GM21515 (cell line): ENCODE data around the gene PTPN20.
"Not testable (repeated sequence)": the region's sequence is repeated elsewhere in the genome, so short reads cannot be mapped to it uniquely, and the experiment has no call there.

Experiments used
- ATAC-seq: cut with Tn5 transposase; IDR thresholded peaks from one replicate; pipeline ENCODE4 v1.9.1; 2021; ENCODE audit not compliant: unreplicated experiment

The PTPN20 gene

GRCh38 chr10:46911144-46911876, at the start of gene PTPN20:
Gene PTPN20 (plus strand): TSS chr10:46911428. CDS start chr10:46932500, 21,072 bp downstream.
- ATAC-seq, result not testable (repeated sequence)

GRCh38 chr10:46869716-46870115, 41.5 kb upstream of the PTPN20 start:
- not testable (repeated sequence) for ATAC-seq

- not testable (repeated sequence) for ATAC-seq
Measured at GRCh38 chr10:46871583-46871982, 39.6 kb upstream of the PTPN20 start.

- not testable (repeated sequence) for ATAC-seq
Measured at GRCh38 chr10:46875304-46875703, 35.9 kb upstream of the PTPN20 start.

- not testable (repeated sequence) for ATAC-seq
Measured at GRCh38 chr10:46876773-46877172, 34.5 kb upstream of the PTPN20 start.

GRCh38 chr10:46878761-46879160, 32.5 kb upstream of the PTPN20 start:
- not testable (repeated sequence) for ATAC-seq

GRCh38 chr10:46890813-46891611, 20.2 kb upstream of the PTPN20 start:
- ATAC-seq, result not testable (repeated sequence)

- not testable (repeated sequence) for ATAC-seq
Measured at GRCh38 chr10:46896762-46897692, 14.2 kb upstream of the PTPN20 start.

- ATAC-seq, result not testable (repeated sequence)
Measured at GRCh38 chr10:46901247-46901646, 10.0 kb upstream of the PTPN20 start.

- not testable (repeated sequence) for ATAC-seq
Measured at GRCh38 chr10:46903874-46904273, 7.4 kb upstream of the PTPN20 start.

- ATAC-seq, result not testable (repeated sequence)
Measured at GRCh38 chr10:46906359-46906758, 4.9 kb upstream of the PTPN20 start.

GRCh38 chr10:46907185-46908117, 3.8 kb upstream of the PTPN20 start:
- ATAC-seq, result not testable (repeated sequence)

GRCh38 chr10:46922498-46922897, 11.3 kb downstream of the PTPN20 start:
- not testable (repeated sequence) for ATAC-seq

GRCh38 chr10:46925156-46925555, 13.9 kb downstream of the PTPN20 start:
- not testable (repeated sequence) for ATAC-seq

- not testable (repeated sequence) for ATAC-seq
Measured at GRCh38 chr10:46925853-46926252, 14.6 kb downstream of the PTPN20 start.

- not testable (repeated sequence) for ATAC-seq
Measured at GRCh38 chr10:46928810-46929209, 17.6 kb downstream of the PTPN20 start.

- ATAC-seq, result not testable (repeated sequence)
Measured at GRCh38 chr10:46932383-46932782, 21.2 kb downstream of the PTPN20 start.

GRCh38 chr10:46941091-46941490, 29.9 kb downstream of the PTPN20 start:
- not testable (repeated sequence) for ATAC-seq

GRCh38 chr10:46948687-46949518, 37.7 kb downstream of the PTPN20 start:
- not testable (repeated sequence) for ATAC-seq
